ENCODE data around the gene DAB2IP.
"Not testable (repeated sequence)": the region's sequence is repeated elsewhere in the genome, so short reads cannot be mapped to it uniquely, and the experiment has no call there.

The DAB2IP gene

GRCh38 chr9:121781145-121781548 lies 129.7 kb downstream of the DAB2IP start:
- DNase-seq: no peak

- no peak for DNase-seq
Observed at GRCh38 chr9:121781701-121782464, 130.4 kb downstream of the DAB2IP start.

- DNase-seq: no peak
Observed at GRCh38 chr9:121782514-121783110, 131.2 kb downstream of the DAB2IP start.

- no peak for DNase-seq
Observed at GRCh38 chr9:121783111-121783510, 131.7 kb downstream of the DAB2IP start.

GRCh38 chr9:121783521-121784507 lies 132.4 kb downstream of the DAB2IP start:
- no peak for DNase-seq

DNA sequence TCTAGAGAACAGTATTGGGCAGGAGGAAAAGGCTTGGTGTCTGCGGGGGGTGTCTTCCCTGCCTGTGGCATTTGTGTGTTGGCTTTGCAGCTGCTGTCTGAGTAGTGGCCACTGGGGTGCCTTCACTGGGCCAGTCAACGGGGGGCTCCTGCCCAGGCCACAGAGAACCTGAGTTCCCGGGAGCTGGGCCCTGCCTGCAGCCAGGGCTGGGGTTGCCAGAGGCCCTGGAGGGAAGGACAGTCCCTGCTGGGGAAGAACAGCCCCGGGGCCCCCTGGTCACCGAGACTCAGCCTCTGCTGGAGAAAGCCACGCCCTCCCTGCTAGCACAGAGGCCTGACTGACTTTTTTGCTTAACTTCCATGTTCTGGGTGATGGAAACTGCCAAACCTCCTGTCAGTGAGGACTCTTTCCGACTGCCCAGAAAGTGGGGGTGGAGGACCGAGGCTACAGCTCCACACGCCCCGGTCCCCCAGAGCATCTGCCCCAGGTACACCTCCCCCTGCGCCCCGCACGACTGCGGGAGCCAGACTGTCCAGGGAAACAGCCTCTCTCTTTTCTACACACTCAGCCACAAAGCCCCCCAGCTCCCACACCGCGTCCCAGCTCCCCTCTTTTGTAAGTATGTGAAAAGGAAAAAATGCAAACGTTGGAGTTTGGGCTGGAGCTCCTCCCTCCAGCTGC lies 133.4 kb downstream of the DAB2IP start:
- DNase-seq: no peak

GRCh38 chr9:121785673-121786542 lies 134.5 kb downstream of the DAB2IP start:
- no peak for DNase-seq

DNA sequence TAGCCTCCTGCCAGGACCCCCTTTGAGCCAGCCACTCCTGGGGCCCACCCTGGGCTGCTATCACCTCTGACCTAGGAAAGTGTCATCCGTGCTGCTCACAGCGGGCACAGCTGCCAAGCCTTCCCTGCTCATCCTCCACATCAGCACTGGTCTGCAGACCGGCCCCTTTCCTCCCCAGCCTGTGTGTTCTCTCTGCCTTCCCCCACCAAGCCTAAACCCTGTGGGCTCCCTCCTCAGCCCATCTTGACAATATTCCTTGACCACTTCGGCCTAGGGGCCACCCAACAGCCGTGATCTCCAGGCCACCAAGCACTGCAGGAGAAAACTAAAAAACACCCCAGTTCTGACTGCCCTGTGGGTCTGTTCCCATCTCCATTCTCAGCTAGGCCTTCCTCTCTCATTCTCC lies 135.1 kb downstream of the DAB2IP start:
- no peak for DNase-seq

DNA sequence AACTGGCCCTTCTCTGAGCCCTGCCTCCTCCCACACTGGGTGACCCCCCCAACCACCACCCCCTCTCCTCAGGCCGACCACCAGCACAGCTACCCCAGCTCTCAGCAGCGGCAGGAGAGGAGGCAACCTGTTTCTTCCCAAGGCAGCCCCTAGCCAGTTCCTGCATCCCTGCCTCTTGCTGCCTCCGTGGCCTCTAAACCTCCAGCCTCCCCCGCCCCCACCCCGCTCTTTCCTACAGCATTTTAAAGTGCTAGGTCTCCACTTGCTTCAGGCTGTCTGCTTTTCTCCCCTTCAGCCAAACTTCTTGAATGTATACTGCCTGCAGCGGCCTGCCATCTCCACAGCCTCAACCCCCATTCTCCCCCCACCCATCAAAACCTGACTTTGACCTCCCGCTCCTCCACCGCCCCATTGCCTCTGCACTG lies 135.6 kb downstream of the DAB2IP start:
- no peak for DNase-seq

DNA sequence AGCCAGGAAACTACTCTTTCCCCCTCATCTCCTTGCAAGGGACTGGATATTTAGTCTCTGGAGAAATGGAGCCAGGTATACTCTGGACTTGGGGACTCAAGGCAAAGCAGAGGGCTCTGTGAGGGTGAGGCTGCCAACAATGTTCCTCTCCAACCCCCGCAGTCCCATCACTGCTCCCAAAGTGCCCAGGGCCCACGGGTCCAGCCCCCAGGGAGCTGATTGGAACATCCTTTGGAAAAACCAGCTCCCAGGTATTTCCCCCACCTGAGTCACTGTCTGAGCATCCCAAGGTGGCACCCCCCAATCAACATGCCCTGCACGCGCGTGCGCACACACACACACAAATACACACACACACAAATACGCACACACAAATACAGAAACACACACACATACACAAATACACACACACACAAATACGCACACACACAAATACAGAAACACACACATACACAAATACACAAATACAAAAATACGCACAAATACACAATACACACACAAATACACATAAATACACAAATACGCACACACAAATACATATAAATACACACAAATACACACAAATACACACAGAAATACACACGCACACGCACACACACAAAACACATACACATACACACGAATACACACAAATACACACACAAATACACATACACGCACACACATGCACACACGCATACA lies 137.4 kb downstream of the DAB2IP start:
- no peak for DNase-seq

DNA sequence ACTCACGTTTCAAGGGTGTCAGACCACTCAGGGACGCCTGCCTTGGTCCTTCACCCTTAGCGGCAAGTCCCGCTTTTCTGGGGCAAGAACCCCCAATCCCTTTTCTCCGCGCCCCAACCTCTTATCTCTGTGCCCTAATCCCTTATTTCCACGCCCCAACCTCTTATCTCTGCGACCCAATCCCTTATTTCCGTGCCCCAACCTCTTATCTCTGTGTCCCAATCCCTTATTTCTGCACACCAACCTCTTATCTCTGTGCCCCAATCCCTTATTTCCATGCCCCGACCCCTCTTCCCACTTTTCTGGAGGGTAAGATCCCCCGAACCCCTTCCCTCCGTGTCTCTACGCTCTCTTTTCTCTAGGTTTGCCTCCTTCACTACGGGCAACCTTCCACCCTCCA lies 139.4 kb downstream of the DAB2IP start:
- DNase-seq: no peak

DNA sequence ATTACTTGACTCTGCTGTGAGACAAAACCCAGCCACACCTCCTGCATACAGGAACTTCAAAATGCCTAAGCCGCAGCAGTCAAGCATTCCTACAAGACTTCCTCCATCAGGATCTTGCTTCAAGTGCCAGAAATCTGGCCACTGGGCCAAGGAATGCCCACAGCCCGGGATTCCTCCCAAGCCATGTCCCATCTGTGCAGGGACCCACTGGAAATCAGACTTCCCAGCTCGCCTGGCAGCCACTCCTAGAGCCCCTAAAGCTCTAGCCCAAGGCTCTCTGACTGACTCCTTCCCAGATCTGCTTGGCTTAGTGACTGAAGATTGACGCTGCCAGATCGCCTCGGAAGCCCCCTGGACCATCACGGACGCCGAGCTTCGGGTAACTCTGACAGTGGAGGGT lies 141.0 kb downstream of the DAB2IP start:
- not testable (repeated sequence) for DNase-seq

DNA sequence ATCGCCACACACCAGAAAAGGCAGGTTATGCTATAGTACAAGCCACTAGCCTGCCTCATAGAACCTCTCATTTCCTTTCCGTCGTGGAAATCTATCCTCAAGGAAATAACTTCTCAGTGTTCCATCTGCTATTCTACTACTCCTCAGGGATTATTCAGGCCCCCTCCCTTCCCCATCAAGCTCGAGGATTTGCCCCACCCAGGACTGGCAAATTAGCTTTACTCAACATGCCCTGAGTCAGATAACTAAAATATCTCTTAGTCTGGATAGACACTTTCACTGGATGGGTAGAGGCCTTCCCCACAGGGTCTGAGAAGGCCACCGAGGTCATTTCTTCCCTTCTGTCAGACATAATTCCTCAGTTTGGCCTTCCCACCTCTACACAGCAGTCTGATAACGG lies 142.9 kb downstream of the DAB2IP start:
- DNase-seq: not testable (repeated sequence)

- no peak for DNase-seq
Observed at GRCh38 chr9:121797081-121797480, 145.6 kb downstream of the DAB2IP start.

DNA sequence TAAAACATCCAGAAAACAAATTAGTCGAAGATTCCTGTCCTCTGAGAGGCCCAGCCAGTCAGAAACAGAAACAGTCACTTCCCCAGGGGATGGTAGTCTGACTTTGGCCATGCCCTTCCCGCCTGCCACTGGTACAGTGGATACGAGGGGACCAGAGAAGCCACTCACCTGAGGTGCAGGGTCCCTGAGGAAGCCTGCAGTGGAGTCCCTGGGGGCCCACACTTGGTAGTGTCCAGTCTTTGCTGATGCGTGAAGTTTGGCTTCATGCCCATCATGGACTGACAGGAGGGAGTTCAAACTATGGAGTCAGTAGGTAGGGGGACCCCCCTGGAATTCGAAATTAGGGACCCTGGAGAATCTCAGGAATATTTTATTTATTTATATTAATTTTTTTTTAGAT lies 147.5 kb downstream of the DAB2IP start:
- no peak for DNase-seq

DNA sequence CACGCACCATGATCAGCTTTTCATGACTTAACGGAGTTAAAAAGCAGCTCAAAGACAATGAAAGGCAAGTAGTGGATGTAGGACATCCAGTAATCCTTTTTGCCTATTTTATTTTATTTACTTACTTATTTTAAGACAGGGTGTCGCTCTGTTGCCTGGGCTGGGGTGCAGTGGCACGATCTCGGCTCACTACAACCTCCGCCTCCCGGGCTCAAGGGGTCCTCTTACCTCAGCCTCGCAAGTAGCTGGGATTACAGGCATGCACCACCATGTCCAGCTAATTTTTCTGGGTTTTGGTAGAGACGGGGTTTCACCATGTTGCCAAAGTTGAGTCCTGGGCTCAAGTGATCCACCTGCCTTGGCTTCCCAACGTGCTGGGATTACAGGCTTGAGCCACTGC lies 148.9 kb downstream of the DAB2IP start:
- DNase-seq: no peak

GRCh38 chr9:121801579-121801978 lies 150.1 kb downstream of the DAB2IP start:
- DNase-seq: no peak

GRCh38 chr9:121802753-121803152 lies 151.3 kb downstream of the DAB2IP start:
- no peak for DNase-seq

GRCh38 chr9:121807069-121807822 lies 155.8 kb downstream of the DAB2IP start:
- no peak for DNase-seq

DNA sequence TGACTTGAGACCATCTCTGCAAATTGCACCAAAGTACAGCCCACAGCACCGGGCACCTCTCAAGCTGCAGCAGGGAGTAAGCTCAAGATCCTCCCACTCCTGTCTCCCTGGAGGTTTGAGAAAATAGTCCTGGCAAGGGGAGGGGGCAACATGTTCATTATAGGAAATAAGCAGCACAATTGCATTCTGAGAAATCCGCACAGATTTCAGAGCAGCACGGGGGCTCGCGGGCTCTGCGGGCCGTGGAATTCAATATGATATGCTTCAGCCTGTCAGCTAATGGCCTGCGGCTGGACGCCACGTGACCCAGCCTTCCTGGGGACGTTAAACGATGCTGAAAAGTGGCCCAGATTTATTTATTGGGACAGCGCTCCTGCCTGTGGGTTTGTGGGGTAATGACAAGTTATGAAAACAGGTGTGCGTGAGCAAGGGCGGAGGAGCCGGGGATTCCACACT lies 156.4 kb downstream of the DAB2IP start:
- DNase-seq: no peak
